SHP77 (cell line): ENCODE data around the gene ALPP.
"Not testable (repeated sequence)": the region's sequence is repeated elsewhere in the genome, so short reads cannot be mapped to it uniquely, and the experiment has no call there.

Experiments
- DNase-seq, 2 experiments: peaks; one replicate each; lab custom pipeline; 2025; lab: John Stamatoyannopoulos, UW

The ALPP gene

GRCh38 chr2:232422051-232422450 lies 43.5 kb downstream of the ALPP start:
- DNase-seq: no peak

- DNase-seq: not testable (repeated sequence)
Measured at GRCh38 chr2:232422996-232423395, 44.4 kb downstream of the ALPP start.

- not testable (repeated sequence) for DNase-seq
Measured at GRCh38 chr2:232423407-232423806, 44.9 kb downstream of the ALPP start.

GRCh38 chr2:232431705-232432590 lies 53.4 kb downstream of the ALPP start:
- DNase-seq: no peak
